WTC11 (cell line): ENCODE data around the gene PSMD8. TPM values are rescaled to one million over a fixed set of nuclear protein-coding genes. Genes with fewer than 3 reads are reported as not detected.
A peak's percentile ranks its signal among the peaks of the same experiment; 100 is the strongest.

Source experiments
- ATAC-seq: fragments of 200-7000 bp; cut with Tn5 transposase; 2 replicates; pipeline ENCODE4 v1.10.0; 2021; ENCODE audit warnings: mild to moderate bottlenecking, moderate library complexity
- CTCF ChIA-PET: fragments of 300-600 bp; sonication (Branson Sonifier 250); formaldehyde crosslinking; loops from one replicate; lab custom pipeline; 2021; ENCODE audit warnings: antibody characterized with exemption; lab: Charles Lee
- POLR2A ChIA-PET: fragments of 350-600 bp; sonication (Branson Sonifier 250); formaldehyde crosslinking; loops from one replicate; lab custom pipeline; 2021; ENCODE audit warnings: antibody characterized with exemption; lab: Charles Lee
- DNase-seq: peaks from one replicate; pipeline ENCODE4 v3.0.0; 2021; ENCODE audit warnings: low spot score
- H3K27ac Mint-ChIP-seq: 2 replicates; pipeline ENCODE4 v1.8.0; 2021; ENCODE audit warnings: mixed read lengths
- H3K27me3 Mint-ChIP-seq: 2 replicates; pipeline ENCODE4 v1.8.0; 2021; ENCODE audit warnings: low read depth, mild to moderate bottlenecking, moderate library complexity, mixed read lengths
- H3K36me3 Mint-ChIP-seq: 2 replicates; pipeline ENCODE4 v1.8.0; 2021; ENCODE audit warnings: mixed read lengths
- H3K4me1 Mint-ChIP-seq: 2 replicates; pipeline ENCODE4 v1.8.0; 2022; ENCODE audit warnings: mixed read lengths
- H3K4me3 Mint-ChIP-seq: 2 replicates; pipeline ENCODE4 v1.8.0; 2021; ENCODE audit warnings: mild to moderate bottlenecking, moderate library complexity, mixed read lengths
- H3K9me3 Mint-ChIP-seq: 2 replicates; pipeline ENCODE4 v1.8.0; 2021; ENCODE audit warnings: mixed read lengths
- ATF1 ChIP-seq: sonication (generic); formaldehyde crosslinking; IDR thresholded peaks from 2 replicates; pipeline ENCODE4 v1.8.1; 2023; ENCODE audit warnings: mild to moderate bottlenecking, moderate library complexity, missing genetic modification reagents
- CBFB ChIP-seq: sonication (generic); formaldehyde crosslinking; IDR thresholded peaks from 2 replicates; pipeline ENCODE4 v1.8.1; 2022; ENCODE audit warnings: mild to moderate bottlenecking, low read depth, missing genetic modification reagents
- CREM ChIP-seq: sonication (generic); formaldehyde crosslinking; IDR thresholded peaks from 2 replicates; pipeline ENCODE4 v1.8.1; 2022; ENCODE audit warnings: mild to moderate bottlenecking, missing genetic modification reagents, moderate library complexity
- EMX1 ChIP-seq: fragments of 250-450 bp; sonication (Bioruptor Pico); IDR thresholded peaks from 2 replicates; pipeline ENCODE4 v1.8.0; 2021; ENCODE audit warnings: mild to moderate bottlenecking
- ETV6 ChIP-seq: sonication (generic); formaldehyde crosslinking; IDR thresholded peaks from 2 replicates; pipeline ENCODE4 v1.8.1; 2022; ENCODE audit warnings: mild to moderate bottlenecking, missing genetic modification reagents
- FOXP1 ChIP-seq: sonication (generic); formaldehyde crosslinking; IDR thresholded peaks from 2 replicates; pipeline ENCODE4 v1.8.0; 2022; ENCODE audit warnings: missing genetic modification reagents, mild to moderate bottlenecking, moderate library complexity, borderline replicate concordance
- HMGA2 ChIP-seq: fragments of 250-450 bp; sonication (Bioruptor Pico); IDR thresholded peaks from 2 replicates; pipeline ENCODE4 v1.4.0; 2021; ENCODE audit warnings: mild to moderate bottlenecking, moderate library complexity
- JUN ChIP-seq: sonication (generic); formaldehyde crosslinking; IDR thresholded peaks from 2 replicates; pipeline ENCODE4 v1.8.0; 2023; ENCODE audit warnings: mild to moderate bottlenecking, missing genetic modification reagents
- KAT7 ChIP-seq: sonication (generic); formaldehyde crosslinking; IDR thresholded peaks from 2 replicates; pipeline ENCODE4 v1.8.1; 2023; ENCODE audit warnings: missing genetic modification reagents, mild to moderate bottlenecking, borderline replicate concordance
- MYBL2 ChIP-seq: sonication (generic); formaldehyde crosslinking; IDR thresholded peaks from 2 replicates; pipeline ENCODE4 v1.8.1; 2023; ENCODE audit warnings: mild to moderate bottlenecking, moderate library complexity, missing genetic modification reagents
- NR3C1 ChIP-seq: sonication (generic); formaldehyde crosslinking; conservative IDR thresholded peaks from 2 replicates; pipeline ENCODE4 v1.8.1; 2023; ENCODE audit warnings: low read depth, mild to moderate bottlenecking, missing genetic modification reagents
- PRRX2 ChIP-seq: fragments of 250-450 bp; sonication (Bioruptor Pico); IDR thresholded peaks from 2 replicates; pipeline ENCODE4 v1.8.0; 2021; ENCODE audit warnings: mild to moderate bottlenecking
- RELA ChIP-seq: sonication (generic); formaldehyde crosslinking; IDR thresholded peaks from 2 replicates; pipeline ENCODE4 v1.8.1; 2022; ENCODE audit warnings: missing genetic modification reagents, mild to moderate bottlenecking, borderline replicate concordance
- SMAD4 ChIP-seq: sonication (generic); formaldehyde crosslinking; IDR thresholded peaks from 2 replicates; pipeline ENCODE4 v1.8.0; 2022; ENCODE audit warnings: mild to moderate bottlenecking, missing genetic modification reagents
- ZNF232 ChIP-seq: sonication (generic); formaldehyde crosslinking; IDR thresholded peaks from 2 replicates; pipeline ENCODE4 v1.8.0; 2022; ENCODE audit warnings: mild to moderate bottlenecking, missing genetic modification reagents
- ZNF263 ChIP-seq: sonication (generic); formaldehyde crosslinking; IDR thresholded peaks from 2 replicates; pipeline ENCODE4 v1.8.1; 2022; ENCODE audit warnings: low read depth, mild to moderate bottlenecking, moderate library complexity, missing genetic modification reagents
- ZNF423 ChIP-seq: fragments of 250-450 bp; sonication (Bioruptor Pico); IDR thresholded peaks from 2 replicates; pipeline ENCODE4 v2.1.2; 2022; ENCODE audit warnings: mild to moderate bottlenecking, moderate library complexity
- total RNA-seq: library from RNA; stranded (reverse); gene quantifications from 3 replicates; pipeline ENCODE4 v1.2.3, GENCODE V29; 2021
- TF ChIP-seq, protein P1 (sequence below): sonication (generic); formaldehyde crosslinking; IDR thresholded peaks from 2 replicates; pipeline ENCODE4 v1.8.0; 2022; ENCODE audit warnings: mild to moderate bottlenecking, missing genetic modification reagents
- TF ChIP-seq, protein P2 (sequence below): sonication (generic); formaldehyde crosslinking; IDR thresholded peaks from 2 replicates; pipeline ENCODE4 v1.8.1; 2023; ENCODE audit warnings: mild to moderate bottlenecking, missing genetic modification reagents
- TF ChIP-seq, protein P3 (sequence below): sonication (generic); formaldehyde crosslinking; IDR thresholded peaks from 2 replicates; pipeline ENCODE4 v1.8.0; 2022; ENCODE audit warnings: mild to moderate bottlenecking, missing genetic modification reagents
- TF ChIP-seq, protein P4 (sequence below): sonication (generic); formaldehyde crosslinking; IDR thresholded peaks from 2 replicates; pipeline ENCODE4 v1.8.1; 2022; ENCODE audit warnings: mild to moderate bottlenecking, missing genetic modification reagents, moderate library complexity, borderline replicate concordance
- TF ChIP-seq, protein P5 (sequence below): sonication (generic); formaldehyde crosslinking; IDR thresholded peaks from 2 replicates; pipeline ENCODE4 v1.8.1; 2023; ENCODE audit warnings: mild to moderate bottlenecking, moderate library complexity, missing genetic modification reagents
- TF ChIP-seq, protein P6 (sequence below): fragments of 250-450 bp; sonication (Bioruptor Pico); IDR thresholded peaks from 2 replicates; pipeline ENCODE4 v1.9.0; 2021; ENCODE audit warnings: mild to moderate bottlenecking, borderline replicate concordance

The PSMD8 gene
- total RNA-seq, 1 experiment from 2014 or later = 167 TPM

DNA sequence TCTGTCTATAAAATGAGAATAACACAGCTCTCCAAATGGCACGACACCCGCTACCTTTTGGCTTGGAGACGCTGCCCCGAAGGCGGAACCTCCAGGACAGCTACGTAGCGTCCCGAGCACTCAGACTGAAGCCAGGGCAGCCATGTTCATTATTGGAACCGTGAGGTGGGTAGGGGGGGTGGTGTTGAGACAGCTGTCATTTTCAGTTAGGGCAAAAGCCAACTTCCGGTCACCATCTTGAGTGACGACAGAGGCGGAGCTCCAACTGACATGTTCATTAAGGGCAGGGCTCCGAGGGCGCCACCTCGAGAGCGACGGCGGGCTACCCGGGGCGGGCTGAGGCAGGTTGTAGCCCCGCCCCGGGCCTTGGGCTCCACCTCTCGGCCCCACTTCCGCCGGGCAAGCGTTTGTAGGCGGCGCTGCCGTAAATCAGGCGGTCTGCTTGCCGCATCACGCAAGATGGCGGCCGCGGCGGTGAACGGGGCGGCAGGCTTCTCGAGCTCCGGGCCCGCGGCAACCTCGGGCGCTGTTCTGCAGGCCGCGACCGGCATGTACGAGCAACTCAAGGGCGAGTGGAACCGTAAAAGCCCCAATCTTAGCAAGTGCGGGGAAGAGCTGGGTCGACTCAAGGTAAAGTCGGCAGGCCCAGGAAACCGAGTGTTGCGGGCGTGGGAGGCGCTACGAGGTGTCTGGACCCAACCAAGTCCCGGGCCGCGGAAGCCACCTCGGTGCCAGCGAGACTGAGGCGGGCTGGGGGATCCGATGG lies at the start of gene PSMD8 (continued):
- TF ChIP-seq, protein P1, sequence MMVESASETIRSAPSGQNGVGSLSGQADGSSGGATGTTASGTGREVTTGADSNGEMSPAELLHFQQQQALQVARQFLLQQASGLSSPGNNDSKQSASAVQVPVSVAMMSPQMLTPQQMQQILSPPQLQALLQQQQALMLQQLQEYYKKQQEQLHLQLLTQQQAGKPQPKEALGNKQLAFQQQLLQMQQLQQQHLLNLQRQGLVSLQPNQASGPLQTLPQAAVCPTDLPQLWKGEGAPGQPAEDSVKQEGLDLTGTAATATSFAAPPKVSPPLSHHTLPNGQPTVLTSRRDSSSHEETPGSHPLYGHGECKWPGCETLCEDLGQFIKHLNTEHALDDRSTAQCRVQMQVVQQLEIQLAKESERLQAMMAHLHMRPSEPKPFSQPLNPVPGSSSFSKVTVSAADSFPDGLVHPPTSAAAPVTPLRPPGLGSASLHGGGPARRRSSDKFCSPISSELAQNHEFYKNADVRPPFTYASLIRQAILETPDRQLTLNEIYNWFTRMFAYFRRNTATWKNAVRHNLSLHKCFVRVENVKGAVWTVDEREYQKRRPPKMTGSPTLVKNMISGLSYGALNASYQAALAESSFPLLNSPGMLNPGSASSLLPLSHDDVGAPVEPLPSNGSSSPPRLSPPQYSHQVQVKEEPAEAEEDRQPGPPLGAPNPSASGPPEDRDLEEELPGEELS = peak; percentile 56; the same call in 1 of the 2 replicates
- peak; percentile 89; the same call in 1 of the 2 replicates for TF ChIP-seq CREM
- TF ChIP-seq, protein P2, sequence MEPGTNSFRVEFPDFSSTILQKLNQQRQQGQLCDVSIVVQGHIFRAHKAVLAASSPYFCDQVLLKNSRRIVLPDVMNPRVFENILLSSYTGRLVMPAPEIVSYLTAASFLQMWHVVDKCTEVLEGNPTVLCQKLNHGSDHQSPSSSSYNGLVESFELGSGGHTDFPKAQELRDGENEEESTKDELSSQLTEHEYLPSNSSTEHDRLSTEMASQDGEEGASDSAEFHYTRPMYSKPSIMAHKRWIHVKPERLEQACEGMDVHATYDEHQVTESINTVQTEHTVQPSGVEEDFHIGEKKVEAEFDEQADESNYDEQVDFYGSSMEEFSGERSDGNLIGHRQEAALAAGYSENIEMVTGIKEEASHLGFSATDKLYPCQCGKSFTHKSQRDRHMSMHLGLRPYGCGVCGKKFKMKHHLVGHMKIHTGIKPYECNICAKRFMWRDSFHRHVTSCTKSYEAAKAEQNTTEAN (CRISPR knock-in tag) = 0 out of 2 replicates have a peak, but pooled peaks have one; percentile 72
- TF ChIP-seq SMAD4 (CRISPR knock-in tag) = no peak
- no peak for TF ChIP-seq NR3C1 (CRISPR knock-in tag)
- TF ChIP-seq EMX1 (CRISPR knock-in tag) = no peak
- TF ChIP-seq, protein P3, sequence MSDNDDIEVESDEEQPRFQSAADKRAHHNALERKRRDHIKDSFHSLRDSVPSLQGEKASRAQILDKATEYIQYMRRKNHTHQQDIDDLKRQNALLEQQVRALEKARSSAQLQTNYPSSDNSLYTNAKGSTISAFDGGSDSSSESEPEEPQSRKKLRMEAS = peak; percentile 77
- peak; percentile 87 for TF ChIP-seq ETV6 (CRISPR knock-in tag)
- TF ChIP-seq ZNF232 = no peak
- TF ChIP-seq, protein P4, sequence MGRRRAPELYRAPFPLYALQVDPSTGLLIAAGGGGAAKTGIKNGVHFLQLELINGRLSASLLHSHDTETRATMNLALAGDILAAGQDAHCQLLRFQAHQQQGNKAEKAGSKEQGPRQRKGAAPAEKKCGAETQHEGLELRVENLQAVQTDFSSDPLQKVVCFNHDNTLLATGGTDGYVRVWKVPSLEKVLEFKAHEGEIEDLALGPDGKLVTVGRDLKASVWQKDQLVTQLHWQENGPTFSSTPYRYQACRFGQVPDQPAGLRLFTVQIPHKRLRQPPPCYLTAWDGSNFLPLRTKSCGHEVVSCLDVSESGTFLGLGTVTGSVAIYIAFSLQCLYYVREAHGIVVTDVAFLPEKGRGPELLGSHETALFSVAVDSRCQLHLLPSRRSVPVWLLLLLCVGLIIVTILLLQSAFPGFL (CRISPR knock-in tag) = no peak
- TF ChIP-seq KAT7 (CRISPR knock-in tag) = peak; percentile 67; the same call in 1 of the 2 replicates
- no peak for TF ChIP-seq CBFB
- TF ChIP-seq, protein P5, sequence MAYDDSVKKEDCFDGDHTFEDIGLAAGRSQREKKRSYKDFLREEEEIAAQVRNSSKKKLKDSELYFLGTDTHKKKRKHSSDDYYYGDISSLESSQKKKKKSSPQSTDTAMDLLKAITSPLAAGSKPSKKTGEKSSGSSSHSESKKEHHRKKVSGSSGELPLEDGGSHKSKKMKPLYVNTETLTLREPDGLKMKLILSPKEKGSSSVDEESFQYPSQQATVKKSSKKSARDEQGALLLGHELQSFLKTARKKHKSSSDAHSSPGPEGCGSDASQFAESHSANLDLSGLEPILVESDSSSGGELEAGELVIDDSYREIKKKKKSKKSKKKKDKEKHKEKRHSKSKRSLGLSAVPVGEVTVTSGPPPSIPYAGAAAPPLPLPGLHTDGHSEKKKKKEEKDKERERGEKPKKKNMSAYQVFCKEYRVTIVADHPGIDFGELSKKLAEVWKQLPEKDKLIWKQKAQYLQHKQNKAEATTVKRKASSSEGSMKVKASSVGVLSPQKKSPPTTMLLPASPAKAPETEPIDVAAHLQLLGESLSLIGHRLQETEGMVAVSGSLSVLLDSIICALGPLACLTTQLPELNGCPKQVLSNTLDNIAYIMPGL (CRISPR knock-in tag) = peak; percentile 92; the same call in 1 of the 2 replicates
- no peak for TF ChIP-seq PRRX2 (CRISPR knock-in tag)
- no peak for TF ChIP-seq RELA (CRISPR knock-in tag)
- TF ChIP-seq FOXP1 (CRISPR knock-in tag) = peak; percentile 94
- TF ChIP-seq HMGA2 = no peak

DNA sequence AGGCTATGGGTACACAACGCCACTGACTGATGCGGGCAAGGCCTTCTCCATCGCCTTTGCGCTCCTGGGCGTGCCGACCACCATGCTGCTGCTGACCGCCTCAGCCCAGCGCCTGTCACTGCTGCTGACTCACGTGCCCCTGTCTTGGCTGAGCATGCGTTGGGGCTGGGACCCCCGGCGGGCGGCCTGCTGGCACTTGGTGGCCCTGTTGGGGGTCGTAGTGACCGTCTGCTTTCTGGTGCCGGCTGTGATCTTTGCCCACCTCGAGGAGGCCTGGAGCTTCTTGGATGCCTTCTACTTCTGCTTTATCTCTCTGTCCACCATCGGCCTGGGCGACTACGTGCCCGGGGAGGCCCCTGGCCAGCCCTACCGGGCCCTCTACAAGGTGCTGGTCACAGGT lies 47.8 kb upstream of the PSMD8 start:
- Mint-ChIP-seq H3K4me3 (no peak overlapping the region), H3K27ac (no peak overlapping the region), H3K4me1 (0 out of 2 replicates have a peak, but pooled peaks cover 1% of the 10 kb centered on the region)
- CTCF ChIA-PET = no interaction called here
- ATAC-seq = no peak
- TF ChIP-seq ETV6 (CRISPR knock-in tag) = no peak
- TF ChIP-seq, all 79 proteins: peak for 0
- H3K36me3 Mint-ChIP-seq = peaks cover 12% of the 10 kb centered on the region
- POLR2A ChIA-PET = no interaction called here
- DNase-seq = no peak
- peaks cover 3% of the 10 kb centered on the region; the same call in 1 of the 2 replicates for H3K27me3 Mint-ChIP-seq
- no peaks in the 10 kb centered on the region for H3K9me3 Mint-ChIP-seq

DNA sequence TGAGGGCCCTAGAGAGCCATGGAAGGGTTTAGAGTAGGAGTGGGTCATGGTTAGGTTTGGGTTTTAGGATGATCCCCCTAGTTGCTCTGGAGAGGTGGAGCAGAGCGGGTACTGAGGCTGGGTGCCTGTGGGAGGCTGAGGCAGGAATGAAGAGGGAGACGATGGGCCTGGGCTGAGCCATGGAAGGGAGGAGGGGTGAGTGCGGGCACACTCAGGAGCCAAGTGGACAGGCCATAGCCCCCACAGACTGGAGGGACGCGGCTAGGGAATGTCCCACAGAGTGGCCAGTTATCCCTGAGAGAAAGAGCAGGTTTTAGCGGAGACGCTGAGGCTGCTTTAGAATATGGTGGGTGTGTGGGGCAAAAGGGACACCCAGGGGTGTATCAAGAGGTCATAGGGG lies 44.7 kb upstream of the PSMD8 start:
- Mint-ChIP-seq H3K9me3 (no peaks in the 10 kb centered on the region), H3K4me3 (no peak overlapping the region)
- TF ChIP-seq MYBL2 (CRISPR knock-in tag) (no peak), JUN (no peak), ZNF423 (CRISPR knock-in tag) (no peak), ATF1 (CRISPR knock-in tag) (no peak), ZNF263 (CRISPR knock-in tag) (no peak)
- TF ChIP-seq, protein P6, sequence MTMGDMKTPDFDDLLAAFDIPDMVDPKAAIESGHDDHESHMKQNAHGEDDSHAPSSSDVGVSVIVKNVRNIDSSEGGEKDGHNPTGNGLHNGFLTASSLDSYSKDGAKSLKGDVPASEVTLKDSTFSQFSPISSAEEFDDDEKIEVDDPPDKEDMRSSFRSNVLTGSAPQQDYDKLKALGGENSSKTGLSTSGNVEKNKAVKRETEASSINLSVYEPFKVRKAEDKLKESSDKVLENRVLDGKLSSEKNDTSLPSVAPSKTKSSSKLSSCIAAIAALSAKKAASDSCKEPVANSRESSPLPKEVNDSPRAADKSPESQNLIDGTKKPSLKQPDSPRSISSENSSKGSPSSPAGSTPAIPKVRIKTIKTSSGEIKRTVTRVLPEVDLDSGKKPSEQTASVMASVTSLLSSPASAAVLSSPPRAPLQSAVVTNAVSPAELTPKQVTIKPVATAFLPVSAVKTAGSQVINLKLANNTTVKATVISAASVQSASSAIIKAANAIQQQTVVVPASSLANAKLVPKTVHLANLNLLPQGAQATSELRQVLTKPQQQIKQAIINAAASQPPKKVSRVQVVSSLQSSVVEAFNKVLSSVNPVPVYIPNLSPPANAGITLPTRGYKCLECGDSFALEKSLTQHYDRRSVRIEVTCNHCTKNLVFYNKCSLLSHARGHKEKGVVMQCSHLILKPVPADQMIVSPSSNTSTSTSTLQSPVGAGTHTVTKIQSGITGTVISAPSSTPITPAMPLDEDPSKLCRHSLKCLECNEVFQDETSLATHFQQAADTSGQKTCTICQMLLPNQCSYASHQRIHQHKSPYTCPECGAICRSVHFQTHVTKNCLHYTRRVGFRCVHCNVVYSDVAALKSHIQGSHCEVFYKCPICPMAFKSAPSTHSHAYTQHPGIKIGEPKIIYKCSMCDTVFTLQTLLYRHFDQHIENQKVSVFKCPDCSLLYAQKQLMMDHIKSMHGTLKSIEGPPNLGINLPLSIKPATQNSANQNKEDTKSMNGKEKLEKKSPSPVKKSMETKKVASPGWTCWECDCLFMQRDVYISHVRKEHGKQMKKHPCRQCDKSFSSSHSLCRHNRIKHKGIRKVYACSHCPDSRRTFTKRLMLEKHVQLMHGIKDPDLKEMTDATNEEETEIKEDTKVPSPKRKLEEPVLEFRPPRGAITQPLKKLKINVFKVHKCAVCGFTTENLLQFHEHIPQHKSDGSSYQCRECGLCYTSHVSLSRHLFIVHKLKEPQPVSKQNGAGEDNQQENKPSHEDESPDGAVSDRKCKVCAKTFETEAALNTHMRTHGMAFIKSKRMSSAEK (CRISPR knock-in tag) = no peak

More for the DNA sequence above, 44.7 kb upstream of the PSMD8 start:
- no peak overlapping the region for H3K27ac Mint-ChIP-seq
- POLR2A ChIA-PET = no interaction called here
- peaks cover 12% of the 10 kb centered on the region for H3K36me3 Mint-ChIP-seq
- CTCF ChIA-PET = no interaction called here
- H3K27me3 Mint-ChIP-seq = no peaks in the 10 kb centered on the region
- DNase-seq = no peak
- ATAC-seq = no peak
- H3K4me1 Mint-ChIP-seq = no peaks in the 10 kb centered on the region
